ENCODE results near the gene STXBP2. TPM values are rescaled to one million over a fixed set of nuclear protein-coding genes. Genes with fewer than 3 reads are reported as not detected.

Gene STXBP2
- total RNA-seq, 1 donor from 2014 or later = 42.2 TPM

DNA sequence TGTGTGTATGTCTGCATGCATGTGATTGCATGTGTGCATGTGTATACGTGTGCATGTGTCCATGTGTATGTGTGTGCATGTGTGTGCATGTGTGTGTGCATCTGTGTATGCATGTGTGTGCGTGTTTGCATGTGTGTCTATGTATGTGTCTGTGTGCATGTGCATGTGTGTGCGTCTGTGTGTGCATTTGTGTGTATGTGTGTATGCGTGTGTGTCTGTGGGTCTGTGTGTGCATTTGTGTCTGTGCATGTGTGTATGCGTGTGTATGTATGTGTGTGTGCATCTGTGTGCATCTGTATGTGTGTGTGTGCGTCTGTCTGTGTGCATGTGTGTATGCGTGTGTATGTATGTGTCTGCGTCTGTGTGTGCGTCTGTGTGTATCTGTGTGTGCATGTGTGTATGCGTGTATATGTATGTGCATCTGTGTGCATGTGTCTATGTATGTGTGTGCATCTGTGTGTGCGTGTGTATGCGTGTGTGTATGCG, 3.0 kb downstream of the STXBP2 start:
- Mint-ChIP-seq H3K4me3 (ENCODE audit: unreplicated experiment) (no peak overlapping the region), H3K27me3 (ENCODE audit: unreplicated experiment) (peaks cover 20% of the 10 kb centered on the region), H3K27ac (ENCODE audit: unreplicated experiment) (peak overlapping the region; percentile 52), H3K9me3 (ENCODE audit: unreplicated experiment) (no peaks in the 10 kb centered on the region), H3K36me3 (ENCODE audit: low read depth, unreplicated experiment) (peaks cover 7% of the 10 kb centered on the region), H3K4me1 (ENCODE audit: unreplicated experiment) (no peaks in the 10 kb centered on the region)
- DNase-seq (ENCODE audit: low spot score) = no peak
- TF ChIP-seq, protein P1, sequence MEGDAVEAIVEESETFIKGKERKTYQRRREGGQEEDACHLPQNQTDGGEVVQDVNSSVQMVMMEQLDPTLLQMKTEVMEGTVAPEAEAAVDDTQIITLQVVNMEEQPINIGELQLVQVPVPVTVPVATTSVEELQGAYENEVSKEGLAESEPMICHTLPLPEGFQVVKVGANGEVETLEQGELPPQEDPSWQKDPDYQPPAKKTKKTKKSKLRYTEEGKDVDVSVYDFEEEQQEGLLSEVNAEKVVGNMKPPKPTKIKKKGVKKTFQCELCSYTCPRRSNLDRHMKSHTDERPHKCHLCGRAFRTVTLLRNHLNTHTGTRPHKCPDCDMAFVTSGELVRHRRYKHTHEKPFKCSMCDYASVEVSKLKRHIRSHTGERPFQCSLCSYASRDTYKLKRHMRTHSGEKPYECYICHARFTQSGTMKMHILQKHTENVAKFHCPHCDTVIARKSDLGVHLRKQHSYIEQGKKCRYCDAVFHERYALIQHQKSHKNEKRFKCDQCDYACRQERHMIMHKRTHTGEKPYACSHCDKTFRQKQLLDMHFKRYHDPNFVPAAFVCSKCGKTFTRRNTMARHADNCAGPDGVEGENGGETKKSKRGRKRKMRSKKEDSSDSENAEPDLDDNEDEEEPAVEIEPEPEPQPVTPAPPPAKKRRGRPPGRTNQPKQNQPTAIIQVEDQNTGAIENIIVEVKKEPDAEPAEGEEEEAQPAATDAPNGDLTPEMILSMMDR (IDR thresholded peaks at IDR 0.05; ENCODE audit: unreplicated experiment) = no peak

DNA sequence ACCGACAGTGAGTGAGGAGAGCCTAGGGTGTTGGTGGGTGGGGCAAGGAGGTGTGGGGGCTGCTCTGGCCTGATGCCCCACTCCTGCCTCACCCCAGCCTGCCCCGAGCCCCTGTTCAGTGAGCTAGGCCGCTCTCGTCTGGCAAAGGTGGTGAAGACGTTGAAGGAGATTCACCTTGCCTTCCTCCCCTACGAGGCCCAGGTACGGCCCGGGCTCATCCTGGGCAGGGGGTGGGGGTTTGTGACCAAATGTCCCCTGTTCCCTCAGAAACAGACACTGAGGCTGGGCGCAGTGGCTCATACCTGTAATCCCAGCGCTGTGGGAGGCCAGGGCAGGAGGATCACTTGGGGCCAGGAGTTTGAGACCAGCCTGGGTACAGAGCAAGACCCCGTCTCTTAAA, 3.9 kb downstream of the STXBP2 start:
- Mint-ChIP-seq H3K4me1 (ENCODE audit: unreplicated experiment) (peaks cover 2% of the 10 kb centered on the region), H3K4me3 (ENCODE audit: unreplicated experiment) (no peak overlapping the region), H3K27me3 (ENCODE audit: unreplicated experiment) (peaks cover 17% of the 10 kb centered on the region), H3K9me3 (ENCODE audit: unreplicated experiment) (no peaks in the 10 kb centered on the region), H3K27ac (ENCODE audit: unreplicated experiment) (no peak overlapping the region), H3K36me3 (ENCODE audit: low read depth, unreplicated experiment) (peaks cover 7% of the 10 kb centered on the region)
- TF ChIP-seq, protein P1 (IDR thresholded peaks at IDR 0.05; ENCODE audit: unreplicated experiment) = no peak
- no peak for DNase-seq (ENCODE audit: low spot score)

DNA sequence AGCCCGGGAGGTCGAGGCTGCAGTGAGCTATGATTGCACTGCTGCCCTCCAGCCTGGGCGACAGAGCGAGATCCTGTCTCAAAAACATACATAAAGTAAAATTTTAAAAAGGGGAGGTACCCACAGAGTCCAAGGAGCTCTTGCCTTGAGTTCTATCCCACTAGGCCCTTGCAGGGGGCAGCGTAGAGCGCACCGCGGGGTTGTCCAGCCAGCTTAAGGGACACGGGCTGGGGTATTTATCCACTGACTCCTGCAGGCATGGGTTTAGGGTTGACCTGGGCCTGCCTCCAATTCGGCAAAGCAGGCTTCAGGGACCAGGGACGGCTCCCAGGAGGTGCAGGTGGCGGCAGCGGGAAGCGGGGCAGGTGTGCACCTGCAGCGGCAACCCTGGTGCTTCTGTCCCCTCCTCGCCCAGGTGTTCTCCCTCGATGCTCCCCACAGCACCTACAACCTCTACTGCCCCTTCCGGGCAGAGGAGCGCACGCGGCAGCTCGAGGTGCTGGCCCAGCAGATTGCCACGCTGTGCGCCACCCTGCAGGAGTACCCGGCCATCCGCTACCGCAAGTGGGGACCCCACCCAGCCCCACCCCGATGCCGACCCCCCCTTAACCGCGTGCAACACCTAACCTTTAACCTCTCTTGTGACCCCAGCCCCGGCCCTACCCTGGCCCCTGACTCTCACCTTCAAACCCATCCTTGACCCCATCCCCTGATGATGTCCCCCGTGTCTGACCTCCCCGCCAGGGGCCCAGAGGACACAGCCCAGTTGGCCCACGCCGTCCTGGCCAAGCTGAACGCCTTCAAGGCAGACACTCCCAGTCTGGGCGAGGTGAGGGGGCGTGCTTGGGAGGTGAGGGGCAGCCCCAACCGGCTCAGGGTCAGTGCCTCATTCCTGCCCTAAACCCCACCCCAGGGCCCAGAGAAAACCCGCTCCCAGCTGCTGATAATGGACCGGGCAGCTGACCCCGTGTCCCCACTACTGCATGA, 4.7 kb downstream of the STXBP2 start:
- DNase-seq (ENCODE audit: low spot score) = peak; percentile 26

DNA sequence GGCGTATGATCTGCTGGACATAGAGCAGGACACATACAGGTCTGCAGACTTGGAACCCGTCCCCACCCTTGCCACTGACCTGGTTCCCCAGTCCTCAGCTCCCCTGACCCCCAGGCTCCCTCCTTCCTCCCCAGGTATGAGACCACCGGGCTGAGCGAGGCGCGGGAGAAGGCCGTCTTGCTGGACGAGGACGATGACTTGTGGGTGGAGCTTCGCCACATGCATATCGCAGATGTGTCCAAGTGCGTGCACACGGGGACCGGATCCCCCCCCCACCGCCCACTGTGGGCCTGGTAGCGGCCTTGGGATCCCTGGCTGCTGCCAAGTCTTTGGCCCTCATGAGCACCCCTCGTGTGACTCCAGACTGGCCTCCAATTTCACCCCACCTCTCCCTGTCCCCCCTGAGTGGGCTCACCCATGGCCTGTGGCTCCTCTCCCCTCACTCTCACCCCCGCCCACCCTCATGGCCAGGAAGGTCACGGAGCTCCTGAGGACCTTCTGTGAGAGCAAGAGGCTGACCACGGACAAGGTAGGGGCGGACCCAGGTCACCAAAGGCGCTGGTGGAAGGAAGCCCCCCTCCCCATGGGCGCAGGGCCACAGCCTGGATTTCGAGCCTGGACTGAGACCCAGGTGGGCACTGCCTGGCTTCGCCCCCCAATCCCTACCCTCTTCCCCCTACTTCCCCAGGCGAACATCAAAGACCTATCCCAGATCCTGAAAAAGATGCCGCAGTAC, 5.6 kb downstream of the STXBP2 start:
- no peak overlapping the region for H3K27ac Mint-ChIP-seq (ENCODE audit: unreplicated experiment)
- peaks cover 7% of the 10 kb centered on the region for H3K36me3 Mint-ChIP-seq (ENCODE audit: low read depth, unreplicated experiment)

More for the DNA sequence above, 4.7 kb downstream of the STXBP2 start:
- no peaks in the 10 kb centered on the region for H3K9me3 Mint-ChIP-seq (ENCODE audit: unreplicated experiment)
- no peak overlapping the region for H3K27ac Mint-ChIP-seq (ENCODE audit: unreplicated experiment)
- TF ChIP-seq, protein P1 (IDR thresholded peaks at IDR 0.05; ENCODE audit: unreplicated experiment) = no peak
- H3K36me3 Mint-ChIP-seq (ENCODE audit: low read depth, unreplicated experiment) = peaks cover 7% of the 10 kb centered on the region
- H3K27me3 Mint-ChIP-seq (ENCODE audit: unreplicated experiment) = peaks cover 13% of the 10 kb centered on the region
- H3K4me1 Mint-ChIP-seq (ENCODE audit: unreplicated experiment) = peaks cover 3% of the 10 kb centered on the region
- H3K4me3 Mint-ChIP-seq (ENCODE audit: unreplicated experiment) = no peak overlapping the region

More for the DNA sequence above, 5.6 kb downstream of the STXBP2 start:
- no peak overlapping the region for H3K4me3 Mint-ChIP-seq (ENCODE audit: unreplicated experiment)
- H3K27me3 Mint-ChIP-seq (ENCODE audit: unreplicated experiment) = peaks cover 13% of the 10 kb centered on the region
- TF ChIP-seq, protein P1 (IDR thresholded peaks at IDR 0.05; ENCODE audit: unreplicated experiment) = no peak
- no peaks in the 10 kb centered on the region for H3K9me3 Mint-ChIP-seq (ENCODE audit: unreplicated experiment)
- DNase-seq (ENCODE audit: low spot score) = no peak
- H3K4me1 Mint-ChIP-seq (ENCODE audit: unreplicated experiment) = peaks cover 3% of the 10 kb centered on the region

Data from endothelial cell (in vitro differentiated cells).